ENCODE data around the gene BTN3A1.

DNA sequence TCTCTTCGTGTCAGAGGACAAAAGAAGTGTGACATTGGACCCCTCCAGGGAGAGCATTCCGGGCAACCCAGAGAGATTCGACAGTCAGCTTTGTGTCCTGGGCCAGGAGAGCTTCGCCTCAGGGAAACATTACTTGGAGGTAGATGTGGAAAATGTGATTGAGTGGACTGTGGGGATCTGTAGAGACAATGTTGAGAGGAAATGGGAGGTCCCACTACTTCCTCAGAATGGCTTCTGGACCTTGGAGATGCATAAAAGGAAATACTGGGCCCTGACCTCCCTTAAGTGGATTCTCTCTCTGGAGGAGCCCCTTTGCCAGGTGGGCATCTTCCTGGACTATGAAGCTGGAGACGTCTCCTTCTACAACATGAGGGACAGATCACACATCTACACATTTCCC, 28.7 kb downstream of the BTN3A1 start:
- no peak for TF ChIP-seq POLR2A (IDR thresholded peaks at IDR 0.05; ENCODE audit: low read depth, low read length)
- no peak for TF ChIP-seq POLR2AphosphoS5 (IDR thresholded peaks at IDR 0.05; ENCODE audit: low read depth, low read length)
